PC-3 (cell line): Measurements from ENCODE around the gene EPHA10. TPM values are rescaled to one million over a fixed set of nuclear protein-coding genes. Genes with fewer than 3 reads are reported as not detected.

Source experiments
- ATAC-seq: fragments of 200-7000 bp; cut with Tn5 transposase; 2 replicates; pipeline ENCODE4 v1.9.1; 2020; ENCODE audit warnings: mild to moderate bottlenecking, moderate library complexity
- BruUV-seq: library from RNA; stranded (reverse); fragments of 400-500 nt; replicated peaks from 2 replicates; lab custom pipeline; 2021; lab: Mats Ljungman, UMichigan
- CTCF ChIA-PET: fragments of 300-600 bp; sonication (Branson Sonifier 250); formaldehyde crosslinking; loops from one replicate; lab custom pipeline; 2022; ENCODE audit warnings: antibody characterized with exemption; lab: Charles Lee
- POLR2A ChIA-PET: fragments of 300-600 bp; sonication (Branson Sonifier 250); formaldehyde crosslinking; loops from one replicate; lab custom pipeline; 2022; ENCODE audit warnings: antibody characterized with exemption; ENCODE audit not compliant: unreplicated experiment; lab: Charles Lee
- DNase-seq: peaks from one replicate; pipeline ENCODE4 v3.0.0-alpha.2; 2015
- H2AFZ ChIP-seq: fragments of 300-600 bp; sonication (generic); 2 replicates; pipeline ENCODE4 v1.6.0; 2016; ENCODE audit warnings: antibody characterized with exemption, low read length
- H3F3A ChIP-seq: fragments of 300-600 bp; sonication (generic); one replicate; pipeline ENCODE4 v1.6.0; 2017; ENCODE audit warnings: antibody characterized with exemption, low read length, control low read depth, mild to moderate bottlenecking; ENCODE audit not compliant: unreplicated experiment
- H3K27ac ChIP-seq: fragments of 300-600 bp; sonication (generic); 2 replicates; pipeline ENCODE4 v1.5.1; 2016; ENCODE audit warnings: mild to moderate bottlenecking, low read length
- H3K27me3 ChIP-seq: fragments of 300-600 bp; sonication (generic); 2 replicates; pipeline ENCODE4 v1.6.1; 2016; ENCODE audit warnings: low read length, mixed read lengths
- H3K36me3 ChIP-seq: fragments of 300-600 bp; sonication (generic); 2 replicates; pipeline ENCODE4 v1.6.1; 2016; ENCODE audit warnings: low read depth, mixed run types, low read length, mixed read lengths
- H3K4me1 ChIP-seq: fragments of 300-600 bp; sonication (generic); 2 replicates; pipeline ENCODE4 v1.5.1; 2016; ENCODE audit warnings: low read length; ENCODE audit not compliant: insufficient read depth
- H3K4me2 ChIP-seq: fragments of 300-600 bp; sonication (generic); 2 replicates; pipeline ENCODE4 v1.6.0; 2016; ENCODE audit warnings: low read length
- H3K4me3 ChIP-seq: fragments of 300-600 bp; sonication (generic); 2 replicates; pipeline ENCODE4 v1.5.1; 2016; ENCODE audit warnings: mild to moderate bottlenecking, low read length, mixed read lengths
- H3K79me2 ChIP-seq: fragments of 300-600 bp; sonication (generic); 2 replicates; pipeline ENCODE4 v1.6.1; 2017; ENCODE audit warnings: low read length, mixed read lengths
- H3K9ac ChIP-seq: fragments of 300-600 bp; sonication (generic); 2 replicates; pipeline ENCODE4 v1.6.0; 2016; ENCODE audit warnings: mild to moderate bottlenecking, low read length
- H3K9me2 ChIP-seq: fragments of 300-600 bp; sonication (generic); replicated peaks from 2 replicates; pipeline ENCODE4 v1.6.1; 2016; ENCODE audit warnings: mixed run types, low read length, mixed read lengths
- H3K9me3 ChIP-seq: fragments of 300-600 bp; sonication (generic); 2 replicates; pipeline ENCODE4 v1.6.1; 2016; ENCODE audit warnings: low read length, mixed read lengths
- H4K20me1 ChIP-seq: fragments of 300-600 bp; sonication (generic); 2 replicates; pipeline ENCODE4 v1.6.1; 2016; ENCODE audit warnings: low read length, mixed read lengths
- EZH2 ChIP-seq: fragments of 300-600 bp; sonication (generic); IDR thresholded peaks from one replicate; pipeline ENCODE4 v1.6.1; 2017; ENCODE audit warnings: antibody characterized with exemption, mild to moderate bottlenecking, low read length; ENCODE audit not compliant: unreplicated experiment
- EZH2phosphoT487 ChIP-seq: fragments of 300-600 bp; sonication (generic); IDR thresholded peaks from 2 replicates; pipeline ENCODE4 v1.6.1; 2018; ENCODE audit warnings: mild to moderate bottlenecking, antibody characterized with exemption, low read length, borderline replicate concordance
- intact Hi-C: fragments of 100-400 bp; cut with micrococcal nuclease; formaldehyde crosslinking; loops from 2 replicates; pipeline ENCODE4 v1.9.0; 2023
- total RNA-seq: library from RNA; depleted of rRNA; stranded (reverse); fragments of >200 nt; gene quantifications from 2 replicates; pipeline ENCODE4 v1.2.3, GENCODE V29; 2014
- TF ChIP-seq, protein P1 (sequence below): fragments of 300-600 bp; sonication (generic); conservative IDR thresholded peaks from 2 replicates; pipeline ENCODE4 v1.5.1; 2017; ENCODE audit warnings: antibody characterized with exemption, low read depth, mild to moderate bottlenecking, low read length

The EPHA10 gene
- total RNA-seq, 1 experiment from 2014 or later = 3.5 TPM

DNA sequence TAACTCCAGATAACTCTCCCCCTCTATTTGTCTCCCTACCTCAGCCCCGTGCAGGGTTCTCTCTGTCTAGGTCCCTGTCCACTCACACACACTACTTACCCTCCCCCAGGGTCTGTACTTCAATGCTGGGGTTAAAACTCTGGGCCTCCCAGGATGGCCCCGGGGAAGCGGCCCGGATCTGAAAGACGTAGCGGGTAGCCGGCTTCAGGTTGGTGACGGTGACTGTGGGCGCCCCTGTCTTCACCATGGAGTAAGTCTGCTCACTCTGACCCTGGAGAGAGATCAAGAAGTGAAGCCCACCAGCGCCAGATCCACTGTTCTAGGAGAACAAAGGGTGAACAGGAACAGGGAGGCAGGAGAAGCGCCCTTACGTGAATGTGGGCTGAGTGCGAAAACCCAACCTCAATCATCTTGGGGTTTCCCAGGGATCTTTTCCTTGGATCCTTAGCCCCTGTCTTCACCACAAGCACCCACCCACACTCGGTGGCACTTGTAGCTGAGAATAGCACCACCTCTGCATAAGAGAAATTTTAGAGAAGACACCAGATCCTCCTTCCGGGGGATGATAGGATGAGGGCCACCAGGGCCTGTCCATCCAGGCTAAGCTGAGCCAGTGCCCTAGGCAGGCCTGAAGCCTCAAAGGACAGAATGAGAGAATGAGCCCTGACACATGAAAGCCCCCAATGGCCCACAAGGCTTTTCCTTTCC, 33.5 kb downstream of the EPHA10 start:
- Histone ChIP-seq H3K9me2 (no peaks in the 10 kb centered on the region), H3K4me2 (no peak overlapping the region), H3K9ac (no peak overlapping the region), H3K4me3 (no peak overlapping the region), H3K9me3 (no peaks in the 10 kb centered on the region), H3K27ac (no peak overlapping the region), H2AFZ (no peak overlapping the region), H4K20me1 (no peaks in the 10 kb centered on the region), H3K36me3 (no peaks in the 10 kb centered on the region), H3K27me3 (no peaks in the 10 kb centered on the region), H3F3A (no peaks in the 10 kb centered on the region), H3K79me2 (no peaks in the 10 kb centered on the region), H3K4me1 (no peaks in the 10 kb centered on the region)
- ATAC-seq (no peak), DNase-seq (no peak)
- ChIA-PET CTCF (no interaction called here), POLR2A (no interaction called here)
- TF ChIP-seq EZH2phosphoT487 (no peak), EZH2 (no peak)
- TF ChIP-seq, protein P1, sequence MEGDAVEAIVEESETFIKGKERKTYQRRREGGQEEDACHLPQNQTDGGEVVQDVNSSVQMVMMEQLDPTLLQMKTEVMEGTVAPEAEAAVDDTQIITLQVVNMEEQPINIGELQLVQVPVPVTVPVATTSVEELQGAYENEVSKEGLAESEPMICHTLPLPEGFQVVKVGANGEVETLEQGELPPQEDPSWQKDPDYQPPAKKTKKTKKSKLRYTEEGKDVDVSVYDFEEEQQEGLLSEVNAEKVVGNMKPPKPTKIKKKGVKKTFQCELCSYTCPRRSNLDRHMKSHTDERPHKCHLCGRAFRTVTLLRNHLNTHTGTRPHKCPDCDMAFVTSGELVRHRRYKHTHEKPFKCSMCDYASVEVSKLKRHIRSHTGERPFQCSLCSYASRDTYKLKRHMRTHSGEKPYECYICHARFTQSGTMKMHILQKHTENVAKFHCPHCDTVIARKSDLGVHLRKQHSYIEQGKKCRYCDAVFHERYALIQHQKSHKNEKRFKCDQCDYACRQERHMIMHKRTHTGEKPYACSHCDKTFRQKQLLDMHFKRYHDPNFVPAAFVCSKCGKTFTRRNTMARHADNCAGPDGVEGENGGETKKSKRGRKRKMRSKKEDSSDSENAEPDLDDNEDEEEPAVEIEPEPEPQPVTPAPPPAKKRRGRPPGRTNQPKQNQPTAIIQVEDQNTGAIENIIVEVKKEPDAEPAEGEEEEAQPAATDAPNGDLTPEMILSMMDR = no peak
- no TSS peak for BruUV-seq
- intact Hi-C loops = no loop called here

- no peak overlapping the region for H3K9ac ChIP-seq
- no peaks in the 10 kb centered on the region for H3K9me2 ChIP-seq
- H3K27me3 ChIP-seq = no peaks in the 10 kb centered on the region
- no peaks in the 10 kb centered on the region for H3K4me1 ChIP-seq
- no peaks in the 10 kb centered on the region for H3K36me3 ChIP-seq
- DNase-seq (no peak), ATAC-seq (no peak)
- no peaks in the 10 kb centered on the region for H3F3A ChIP-seq
- H3K27ac ChIP-seq = no peak overlapping the region
- BruUV-seq = no TSS peak
- H4K20me1 ChIP-seq = no peaks in the 10 kb centered on the region
- H3K4me2 ChIP-seq = no peak overlapping the region
- TF ChIP-seq, protein P1 = no peak
- no peak for TF ChIP-seq EZH2
- no peak for TF ChIP-seq EZH2phosphoT487
- no peak overlapping the region for H2AFZ ChIP-seq
- intact Hi-C loops = no loop called here
- H3K4me3 ChIP-seq = no peak overlapping the region
- ChIA-PET CTCF (no interaction called here), POLR2A (interaction anchor here (0.7 kb wide), 1 partner anchor 35 kb away, joined by 3 read pairs; no protein-coding TSS in a partner anchor)
- no peaks in the 10 kb centered on the region for H3K79me2 ChIP-seq
- no peaks in the 10 kb centered on the region for H3K9me3 ChIP-seq
Observed at GRCh38 chr1:37730376-37730775, 34.5 kb downstream of the EPHA10 start.

GRCh38 chr1:37728416-37728815, 36.5 kb downstream of the EPHA10 start:
- no peak for TF ChIP-seq EZH2phosphoT487
- intact Hi-C loops = no loop called here
- Histone ChIP-seq H3K27me3 (no peaks in the 10 kb centered on the region), H3F3A (no peaks in the 10 kb centered on the region), H3K27ac (no peak overlapping the region), H4K20me1 (no peaks in the 10 kb centered on the region), H3K9me3 (no peaks in the 10 kb centered on the region), H3K9ac (no peak overlapping the region), H3K9me2 (no peaks in the 10 kb centered on the region), H3K36me3 (no peaks in the 10 kb centered on the region), H3K79me2 (no peaks in the 10 kb centered on the region), H3K4me1 (no peaks in the 10 kb centered on the region), H2AFZ (no peak overlapping the region), H3K4me3 (no peak overlapping the region), H3K4me2 (no peak overlapping the region)
- ChIA-PET POLR2A (no interaction called here), CTCF (no interaction called here)
- ATAC-seq = no peak
- no TSS peak for BruUV-seq
- DNase-seq = no peak
